Brain pericyte (primary cell): ENCODE results near the gene ZNF75A.
"Not testable (repeated sequence)": the region's sequence is repeated elsewhere in the genome, so short reads cannot be mapped to it uniquely, and the experiment has no call there.

Experiments
- DNase-seq: peaks from one replicate; pipeline ENCODE4 v3.0.0-alpha.2; 2012; ENCODE audit warnings: low read depth, low spot score

ZNF75A gene

GRCh38 chr16:3305109-3306068 is at the start of gene ZNF75A, which contains the start of gene TIGD7:
TSS of gene ZNF75A (plus strand) at chr16:3305497. CDS start at chr16:3308429, 2,932 bp downstream.
TSS of gene TIGD7 (minus strand) at chr16:3305430. CDS start at chr16:3300614, 4,816 bp downstream.
- peak; percentile 68 for DNase-seq

- DNase-seq, result no peak
Observed at GRCh38 chr16:3256146-3256865, 49.0 kb upstream of the ZNF75A start, which contains the start of gene MEFV. TSS of gene MEFV (minus strand) at chr16:3256633. CDS start at chr16:3256587, 46 bp downstream.

GRCh38 chr16:3256866-3257465 is 48.3 kb upstream of the ZNF75A start:
- no peak for DNase-seq

- DNase-seq, result no peak
Observed at GRCh38 chr16:3259836-3260235, 45.5 kb upstream of the ZNF75A start.

GRCh38 chr16:3262517-3262916 is 42.8 kb upstream of the ZNF75A start:
- no peak for DNase-seq

- peak; percentile 81 for DNase-seq
Observed at GRCh38 chr16:3264137-3265036, 40.9 kb upstream of the ZNF75A start.

GRCh38 chr16:3266873-3267537 is 38.3 kb upstream of the ZNF75A start:
- no peak for DNase-seq

GRCh38 chr16:3268294-3268693 is 37.0 kb upstream of the ZNF75A start:
- no peak for DNase-seq

GRCh38 chr16:3270718-3271117 is 34.6 kb upstream of the ZNF75A start:
- DNase-seq, result not testable (repeated sequence)

GRCh38 chr16:3271281-3271680 is 34.0 kb upstream of the ZNF75A start:
- DNase-seq, result not testable (repeated sequence)

- DNase-seq, result no peak
Observed at GRCh38 chr16:3274490-3274889, 30.8 kb upstream of the ZNF75A start.

- DNase-seq, result no peak
Observed at GRCh38 chr16:3274947-3275346, 30.4 kb upstream of the ZNF75A start.

- DNase-seq, result no peak
Observed at GRCh38 chr16:3276679-3277078, 28.6 kb upstream of the ZNF75A start.

GRCh38 chr16:3281222-3281820 is 24.0 kb upstream of the ZNF75A start:
- DNase-seq, result no peak

- peak; percentile 5 for DNase-seq
Observed at GRCh38 chr16:3282103-3282729, 23.1 kb upstream of the ZNF75A start.

GRCh38 chr16:3282730-3283542 is 22.4 kb upstream of the ZNF75A start, which contains the start of gene ZNF263:
TSS of gene ZNF263 (plus strand) at chr16:3283491. CDS start at chr16:3283819, 328 bp downstream.
- DNase-seq, result peak; percentile 93

- no peak for DNase-seq
Observed at GRCh38 chr16:3283543-3284447, 21.5 kb upstream of the ZNF75A start.
